Osteoblast (primary cell): ENCODE data around the gene SYNE1. TPM values are rescaled to one million over a fixed set of nuclear protein-coding genes. Genes with fewer than 3 reads are reported as not detected.
A peak's percentile ranks its signal among the peaks of the same experiment; 100 is the strongest.

Experiments
- DNase-seq: peaks from one replicate; pipeline ENCODE4 v3.0.0; 2011; ENCODE audit warnings: low spot score, mixed read lengths; ENCODE audit not compliant: insufficient read length; ENCODE audit errors: missing footprints
- H2AFZ ChIP-seq: 2 replicates; pipeline ENCODE4 v1.6.0; 2011; ENCODE audit warnings: mild to moderate bottlenecking, low read length
- H3K27ac ChIP-seq: 2 replicates; pipeline ENCODE4 v1.5.1; 2011; ENCODE audit warnings: mild to moderate bottlenecking, low read depth, low read length, moderate library complexity
- H3K27me3 ChIP-seq: 2 replicates; pipeline ENCODE4 v1.6.0; 2012; ENCODE audit warnings: mild to moderate bottlenecking, control low read depth, inconsistent platforms, low read length, moderate library complexity; ENCODE audit not compliant: insufficient read depth
- H3K36me3 ChIP-seq: 2 replicates; pipeline ENCODE4 v1.5.1; 2011; ENCODE audit warnings: mild to moderate bottlenecking, low read length, control low read depth, moderate library complexity; ENCODE audit not compliant: insufficient read depth
- H3K4me1 ChIP-seq: 2 replicates; pipeline ENCODE4 v1.5.1; 2011; ENCODE audit warnings: mild to moderate bottlenecking, low read length, control low read depth, moderate library complexity; ENCODE audit not compliant: insufficient read depth
- H3K4me2 ChIP-seq: 2 replicates; pipeline ENCODE4 v1.6.0; 2011; ENCODE audit warnings: mild to moderate bottlenecking, low read length; ENCODE audit not compliant: insufficient read depth
- H3K4me3 ChIP-seq: fragments of 200-600 bp; sonication (generic); 3 replicates; pipeline ENCODE4 v1.5.1; 2012; ENCODE audit warnings: mild to moderate bottlenecking, low read length, inconsistent platforms; ENCODE audit not compliant: insufficient read depth
- H3K79me2 ChIP-seq: 2 replicates; pipeline ENCODE4 v1.6.0; 2012; ENCODE audit warnings: mild to moderate bottlenecking, low read length, control low read depth, inconsistent platforms; ENCODE audit not compliant: insufficient read depth
- H3K9me3 ChIP-seq: 2 replicates; pipeline ENCODE4 v1.5.1; 2011; ENCODE audit warnings: low read depth, low read length, control low read depth
- H4K20me1 ChIP-seq: 2 replicates; pipeline ENCODE4 v1.6.0; 2012; ENCODE audit warnings: mild to moderate bottlenecking, low read length, control low read depth; ENCODE audit not compliant: insufficient read depth
- total RNA-seq: library from RNA; depleted of rRNA; stranded (reverse); fragments of >200 nt; gene quantifications from 2 replicates; pipeline ENCODE4 v1.2.3, GENCODE V29; 2012
- TF ChIP-seq, protein P1 (sequence below): IDR thresholded peaks from 2 replicates; pipeline ENCODE4 v1.5.1; 2011; ENCODE audit warnings: mild to moderate bottlenecking, low read depth, low read length, moderate library complexity; ENCODE audit errors: extremely low read depth

Gene SYNE1
- total RNA-seq, 1 donor: 240 TPM

DNA sequence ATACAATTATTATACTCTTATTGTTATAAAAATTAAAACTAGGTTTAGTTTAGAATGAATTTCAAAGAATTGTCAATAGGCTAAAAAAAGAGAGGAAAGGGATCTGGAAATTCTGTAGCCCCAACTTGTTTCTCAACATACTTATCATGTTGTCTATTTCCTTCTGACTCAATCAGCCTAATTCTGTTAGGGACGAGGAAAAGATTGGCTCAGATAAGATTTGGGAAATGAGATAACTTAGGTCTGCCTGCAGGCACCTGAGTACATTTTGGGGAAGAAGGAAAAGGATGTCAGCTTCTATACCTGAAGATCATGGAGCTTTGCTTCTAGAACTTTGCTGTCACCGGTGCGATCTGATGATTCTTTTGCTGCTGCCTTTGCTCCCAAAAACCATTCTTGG, 238.8 kb downstream of the SYNE1 start:
- Histone ChIP-seq H3K4me1 (peaks cover 20% of the 10 kb centered on the region), H3K27me3 (no peaks in the 10 kb centered on the region), H3K9me3 (no peaks in the 10 kb centered on the region), H3K4me3 (no peak overlapping the region), H4K20me1 (no peaks in the 10 kb centered on the region), H3K79me2 (no peaks in the 10 kb centered on the region), H3K36me3 (no peaks in the 10 kb centered on the region), H3K27ac (no peak overlapping the region), H2AFZ (no peak overlapping the region), H3K4me2 (no peak overlapping the region)
- TF ChIP-seq, protein P1, sequence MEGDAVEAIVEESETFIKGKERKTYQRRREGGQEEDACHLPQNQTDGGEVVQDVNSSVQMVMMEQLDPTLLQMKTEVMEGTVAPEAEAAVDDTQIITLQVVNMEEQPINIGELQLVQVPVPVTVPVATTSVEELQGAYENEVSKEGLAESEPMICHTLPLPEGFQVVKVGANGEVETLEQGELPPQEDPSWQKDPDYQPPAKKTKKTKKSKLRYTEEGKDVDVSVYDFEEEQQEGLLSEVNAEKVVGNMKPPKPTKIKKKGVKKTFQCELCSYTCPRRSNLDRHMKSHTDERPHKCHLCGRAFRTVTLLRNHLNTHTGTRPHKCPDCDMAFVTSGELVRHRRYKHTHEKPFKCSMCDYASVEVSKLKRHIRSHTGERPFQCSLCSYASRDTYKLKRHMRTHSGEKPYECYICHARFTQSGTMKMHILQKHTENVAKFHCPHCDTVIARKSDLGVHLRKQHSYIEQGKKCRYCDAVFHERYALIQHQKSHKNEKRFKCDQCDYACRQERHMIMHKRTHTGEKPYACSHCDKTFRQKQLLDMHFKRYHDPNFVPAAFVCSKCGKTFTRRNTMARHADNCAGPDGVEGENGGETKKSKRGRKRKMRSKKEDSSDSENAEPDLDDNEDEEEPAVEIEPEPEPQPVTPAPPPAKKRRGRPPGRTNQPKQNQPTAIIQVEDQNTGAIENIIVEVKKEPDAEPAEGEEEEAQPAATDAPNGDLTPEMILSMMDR: no peak
- no peak for DNase-seq

DNA sequence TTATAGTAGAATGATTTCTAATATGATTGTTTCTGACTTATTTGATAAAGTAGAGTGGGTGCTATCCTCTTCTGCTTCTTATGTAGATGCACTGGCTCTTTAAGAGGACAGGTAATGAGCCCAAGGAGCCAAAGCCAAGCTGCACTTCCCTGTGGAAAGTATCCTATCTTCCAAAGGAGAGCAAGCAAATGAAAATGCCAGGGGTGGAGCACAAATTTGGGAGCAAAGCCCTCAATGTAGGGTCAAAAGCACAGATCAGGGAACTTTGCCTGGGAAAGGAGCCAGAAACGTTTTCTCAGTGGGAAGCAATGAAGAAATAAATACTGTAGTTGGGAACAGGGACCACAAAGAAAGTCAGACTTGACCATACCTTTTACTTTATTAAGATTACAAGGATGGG, 242.9 kb downstream of the SYNE1 start:
- TF ChIP-seq, protein P1: no peak
- no peak overlapping the region for H3K27ac ChIP-seq
- H3K36me3 ChIP-seq: no peaks in the 10 kb centered on the region
- no peaks in the 10 kb centered on the region for H3K9me3 ChIP-seq
- no peak for DNase-seq
- H4K20me1 ChIP-seq: no peaks in the 10 kb centered on the region
- no peak overlapping the region for H3K4me2 ChIP-seq
- no peak overlapping the region for H3K4me3 ChIP-seq
- H3K27me3 ChIP-seq: no peaks in the 10 kb centered on the region
- H3K4me1 ChIP-seq: peaks cover 10% of the 10 kb centered on the region
- H2AFZ ChIP-seq: no peak overlapping the region
- H3K79me2 ChIP-seq: no peaks in the 10 kb centered on the region

DNA sequence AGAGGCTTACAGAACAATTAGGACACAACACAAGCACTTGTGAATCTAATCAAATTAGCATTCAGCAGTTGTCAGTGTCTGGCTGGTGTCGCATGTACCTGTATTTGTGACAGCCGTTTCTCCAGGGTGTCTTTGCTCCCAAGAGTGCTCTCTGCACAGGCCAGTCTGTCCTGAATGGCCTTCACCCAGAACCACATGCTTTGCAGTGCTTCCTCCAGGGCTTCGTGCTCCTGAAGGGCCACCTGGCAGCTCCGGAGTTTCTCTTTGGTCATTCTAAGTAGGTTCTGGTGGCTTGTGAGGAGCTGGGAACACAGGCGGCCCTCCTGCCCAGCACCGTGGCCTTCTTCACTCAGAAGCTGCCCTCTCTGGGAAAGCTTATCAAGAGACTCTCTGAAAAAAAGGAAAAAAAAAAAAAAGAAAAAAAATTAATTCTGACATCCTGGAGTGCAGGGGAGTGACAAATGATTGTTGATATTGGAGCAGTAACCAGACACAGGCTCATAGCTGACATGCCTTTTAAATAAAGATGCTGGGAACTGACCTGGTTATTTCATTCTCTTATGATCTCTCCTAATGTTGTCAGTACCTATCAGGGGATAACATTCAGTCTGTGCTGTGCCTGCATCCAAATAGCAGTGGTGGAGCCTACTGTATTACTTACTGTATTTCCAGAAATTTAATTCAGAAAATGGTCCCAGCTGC, 245.8 kb downstream of the SYNE1 start:
- no peaks in the 10 kb centered on the region for H3K79me2 ChIP-seq
- no peaks in the 10 kb centered on the region for H3K36me3 ChIP-seq
- H3K4me3 ChIP-seq: no peak overlapping the region
- no peak overlapping the region for H3K27ac ChIP-seq
- H2AFZ ChIP-seq: peak overlapping the region; percentile 12
- no peak overlapping the region for H3K4me2 ChIP-seq
- TF ChIP-seq, protein P1: no peak
- no peaks in the 10 kb centered on the region for H3K27me3 ChIP-seq
- no peak for DNase-seq
- H3K9me3 ChIP-seq: no peaks in the 10 kb centered on the region
- H3K4me1 ChIP-seq: peaks cover 15% of the 10 kb centered on the region
- no peaks in the 10 kb centered on the region for H4K20me1 ChIP-seq

DNA sequence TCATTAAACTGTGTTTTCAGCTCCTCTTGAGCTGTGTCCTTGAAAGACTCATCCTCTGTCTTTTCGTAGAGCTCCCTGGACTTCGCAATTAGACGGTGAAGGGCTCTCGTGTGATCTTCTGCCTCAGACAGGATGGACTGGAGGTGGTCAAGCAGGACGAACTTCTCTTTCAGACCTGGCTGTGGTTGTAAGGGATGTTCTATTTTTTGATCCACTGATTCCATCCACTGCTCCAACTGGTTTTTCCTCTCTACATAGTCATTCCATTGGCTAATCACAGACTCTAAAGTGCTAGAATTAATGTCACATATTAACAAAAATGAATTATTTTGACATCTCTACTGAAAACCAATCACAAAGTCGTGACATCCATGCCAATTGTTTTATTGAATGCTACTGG, 250.1 kb downstream of the SYNE1 start:
- H4K20me1 ChIP-seq: no peaks in the 10 kb centered on the region
- no peak for DNase-seq

More for the DNA sequence above, 250.1 kb downstream of the SYNE1 start:
- no peaks in the 10 kb centered on the region for H3K9me3 ChIP-seq
- no peaks in the 10 kb centered on the region for H3K79me2 ChIP-seq
- no peak overlapping the region for H2AFZ ChIP-seq
- H3K4me3 ChIP-seq: no peak overlapping the region
- no peaks in the 10 kb centered on the region for H3K36me3 ChIP-seq
- no peak overlapping the region for H3K4me2 ChIP-seq
- H3K27ac ChIP-seq: no peak overlapping the region
- TF ChIP-seq, protein P1: no peak
- peaks cover 17% of the 10 kb centered on the region for H3K4me1 ChIP-seq
- H3K27me3 ChIP-seq: no peaks in the 10 kb centered on the region
